Measurements from ENCODE around the gene ERCC4.
"Not testable (repeated sequence)": the region's sequence is repeated elsewhere in the genome, so short reads cannot be mapped to it uniquely, and the experiment has no call there.

The ERCC4 gene

GRCh38 chr16:13919683-13920509, at the start of gene ERCC4:
TSS of gene ERCC4 (plus strand) at chr16:13920154. CDS start at chr16:13920166, 12 bp downstream.
- Mint-ChIP-seq H3K36me3 (peaks cover 3 to 6% of the 10 kb centered on the region in 2 donors), H3K9me3 (no peaks in the 10 kb centered on the region), H3K4me1 (peaks cover 16 to 29% of the 10 kb centered on the region in 2 donors), H3K27ac (peak within 1 kb of the TSS; percentile 98), H3K4me3 (peak within 1 kb of the TSS; percentile 92 to 98), H3K27me3 (peaks cover 0 to 7% of the 10 kb centered on the region in 2 donors)
- ATAC-seq (replicated peaks) (peak; percentile 97 to 98), DNase-seq (peak; percentile 100)

- H3K4me3 Mint-ChIP-seq = no peak overlapping the region
- no peak for ATAC-seq (replicated peaks)
- peaks cover 13 to 27% of the 10 kb centered on the region in 2 donors for H3K27me3 Mint-ChIP-seq
- no peaks in the 10 kb centered on the region for H3K4me1 Mint-ChIP-seq
- DNase-seq = no peak
- no peaks in the 10 kb centered on the region for H3K36me3 Mint-ChIP-seq
- H3K27ac Mint-ChIP-seq = no peak overlapping the region
- no peaks in the 10 kb centered on the region for H3K9me3 Mint-ChIP-seq
Observed at GRCh38 chr16:13873835-13874438, 46.0 kb upstream of the ERCC4 start.

- DNase-seq = no peak
- no peak overlapping the region for H3K27ac Mint-ChIP-seq
- peaks cover 4 to 15% of the 10 kb centered on the region in 2 donors for H3K27me3 Mint-ChIP-seq
- ATAC-seq (replicated peaks) = no peak
- no peaks in the 10 kb centered on the region for H3K4me1 Mint-ChIP-seq
- H3K9me3 Mint-ChIP-seq = no peaks in the 10 kb centered on the region
- H3K36me3 Mint-ChIP-seq = no peaks in the 10 kb centered on the region
- no peak overlapping the region for H3K4me3 Mint-ChIP-seq
Observed at GRCh38 chr16:13875614-13876284, 44.2 kb upstream of the ERCC4 start.

GRCh38 chr16:13883276-13883675, 36.7 kb upstream of the ERCC4 start:
- peaks cover 0 to 2% of the 10 kb centered on the region in 2 donors for H3K9me3 Mint-ChIP-seq
- ATAC-seq (replicated peaks) = no peak
- H3K4me3 Mint-ChIP-seq = no peak overlapping the region
- no peak for DNase-seq
- no peak overlapping the region for H3K27ac Mint-ChIP-seq
- no peaks in the 10 kb centered on the region for H3K36me3 Mint-ChIP-seq
- H3K27me3 Mint-ChIP-seq = peaks cover 5% of the 10 kb centered on the region in 2 donors
- H3K4me1 Mint-ChIP-seq = no peaks in the 10 kb centered on the region

GRCh38 chr16:13883881-13884280, 36.1 kb upstream of the ERCC4 start:
- Mint-ChIP-seq H3K9me3 (peaks cover 0 to 5% of the 10 kb centered on the region in 2 donors), H3K27ac (no peak overlapping the region), H3K4me3 (no peak overlapping the region), H3K36me3 (no peaks in the 10 kb centered on the region), H3K27me3 (peaks cover 5% of the 10 kb centered on the region in 2 donors), H3K4me1 (no peaks in the 10 kb centered on the region)
- ATAC-seq (replicated peaks) = no peak
- DNase-seq = no peak

- Mint-ChIP-seq H3K4me3 (no peak overlapping the region), H3K36me3 (no peaks in the 10 kb centered on the region), H3K9me3 (peaks cover 3 to 8% of the 10 kb centered on the region in 2 donors), H3K4me1 (no peaks in the 10 kb centered on the region), H3K27me3 (peaks cover 5 to 9% of the 10 kb centered on the region in 2 donors), H3K27ac (no peak overlapping the region)
- ATAC-seq (replicated peaks) (no peak), DNase-seq (no peak)
Observed at GRCh38 chr16:13885700-13886099, 34.3 kb upstream of the ERCC4 start.

- Mint-ChIP-seq H3K27ac (no peak overlapping the region), H3K4me1 (no peaks in the 10 kb centered on the region), H3K4me3 (no peak overlapping the region), H3K36me3 (no peaks in the 10 kb centered on the region), H3K9me3 (peaks cover 3 to 8% of the 10 kb centered on the region in 2 donors), H3K27me3 (peaks cover 5 to 9% of the 10 kb centered on the region in 2 donors)
- ATAC-seq (replicated peaks) (no peak), DNase-seq (no peak)
Observed at GRCh38 chr16:13886608-13887007, 33.3 kb upstream of the ERCC4 start.

- not testable (repeated sequence) for ATAC-seq (replicated peaks); H3K9me3 Mint-ChIP-seq; H3K4me1 Mint-ChIP-seq; DNase-seq; H3K27ac Mint-ChIP-seq; H3K4me3 Mint-ChIP-seq; H3K36me3 Mint-ChIP-seq
- peaks cover 13 to 18% of the 10 kb centered on the region in 2 donors for H3K27me3 Mint-ChIP-seq
Observed at GRCh38 chr16:13889323-13889722, 30.6 kb upstream of the ERCC4 start.

GRCh38 chr16:13892301-13892700, 27.7 kb upstream of the ERCC4 start:
- Mint-ChIP-seq H3K4me1 (no peaks in the 10 kb centered on the region), H3K27me3 (peaks cover 8 to 21% of the 10 kb centered on the region in 2 donors), H3K9me3 (peaks cover 5 to 8% of the 10 kb centered on the region in 2 donors), H3K4me3 (no peak overlapping the region), H3K36me3 (no peaks in the 10 kb centered on the region), H3K27ac (no peak overlapping the region)
- no peak for DNase-seq
- no peak for ATAC-seq (replicated peaks)

GRCh38 chr16:13895516-13895915, 24.4 kb upstream of the ERCC4 start:
- H3K36me3 Mint-ChIP-seq = no peaks in the 10 kb centered on the region
- DNase-seq = no peak
- no peak for ATAC-seq (replicated peaks)
- no peak overlapping the region for H3K27ac Mint-ChIP-seq
- H3K27me3 Mint-ChIP-seq = peaks cover 15 to 22% of the 10 kb centered on the region in 2 donors
- no peak overlapping the region for H3K4me3 Mint-ChIP-seq
- H3K4me1 Mint-ChIP-seq = no peaks in the 10 kb centered on the region
- peaks cover 0 to 2% of the 10 kb centered on the region in 2 donors for H3K9me3 Mint-ChIP-seq

GRCh38 chr16:13896543-13897182, 23.3 kb upstream of the ERCC4 start:
- ATAC-seq (replicated peaks) (no peak), DNase-seq (no peak)
- H3K9me3 Mint-ChIP-seq = peaks cover 0 to 2% of the 10 kb centered on the region in 2 donors

GRCh38 chr16:13897806-13898205, 22.1 kb upstream of the ERCC4 start:
- ATAC-seq (replicated peaks) = no peak

More at GRCh38 chr16:13896543-13897182, 23.3 kb upstream of the ERCC4 start:
- Mint-ChIP-seq H3K27me3 (peaks cover 17 to 26% of the 10 kb centered on the region in 2 donors), H3K27ac (no peak overlapping the region), H3K36me3 (no peaks in the 10 kb centered on the region), H3K4me3 (no peak overlapping the region), H3K4me1 (no peaks in the 10 kb centered on the region)

GRCh38 chr16:13898233-13898632, 21.7 kb upstream of the ERCC4 start:
- H3K9me3 Mint-ChIP-seq = peaks cover 2 to 4% of the 10 kb centered on the region in 2 donors
- H3K4me3 Mint-ChIP-seq = no peak overlapping the region
- DNase-seq = no peak
- no peak overlapping the region for H3K27ac Mint-ChIP-seq
- H3K27me3 Mint-ChIP-seq = peaks cover 14 to 23% of the 10 kb centered on the region in 2 donors
- no peaks in the 10 kb centered on the region for H3K36me3 Mint-ChIP-seq
- H3K4me1 Mint-ChIP-seq = no peaks in the 10 kb centered on the region
- no peak for ATAC-seq (replicated peaks)

More at GRCh38 chr16:13897806-13898205, 22.1 kb upstream of the ERCC4 start:
- H3K9me3 Mint-ChIP-seq = peaks cover 2 to 4% of the 10 kb centered on the region in 2 donors
- no peaks in the 10 kb centered on the region for H3K36me3 Mint-ChIP-seq
- H3K4me1 Mint-ChIP-seq = no peaks in the 10 kb centered on the region
- H3K27me3 Mint-ChIP-seq = peaks cover 15 to 24% of the 10 kb centered on the region in 2 donors
- no peak for DNase-seq
- no peak overlapping the region for H3K4me3 Mint-ChIP-seq
- no peak overlapping the region for H3K27ac Mint-ChIP-seq

- no peak overlapping the region for H3K27ac Mint-ChIP-seq
- H3K4me3 Mint-ChIP-seq = no peak overlapping the region
- peaks cover 0 to 6% of the 10 kb centered on the region in 2 donors for H3K4me1 Mint-ChIP-seq
- DNase-seq (no peak), ATAC-seq (replicated peaks) (no peak)
- no peaks in the 10 kb centered on the region for H3K36me3 Mint-ChIP-seq
- H3K9me3 Mint-ChIP-seq = peaks cover 4 to 15% of the 10 kb centered on the region in 2 donors
- peaks cover 19 to 34% of the 10 kb centered on the region in 2 donors for H3K27me3 Mint-ChIP-seq
Observed at GRCh38 chr16:13902052-13902451, 17.9 kb upstream of the ERCC4 start.
